VCaP (cell line): ENCODE results near the gene BCL2.

Source experiments
- H3K27ac ChIP-seq: fragments of 450-650 bp; 2 replicates; pipeline ENCODE4 v1.5.1; 2017
- CTCF ChIP-seq: fragments of 450-650 bp; conservative IDR thresholded peaks from 2 replicates; pipeline ENCODE4 v1.5.1; 2017; ENCODE audit warnings: mild to moderate bottlenecking, moderate library complexity

The BCL2 gene

GRCh38 chr18:63186520-63187222 lies 132.9 kb downstream of the BCL2 start:
- no peak for TF ChIP-seq CTCF
- H3K27ac ChIP-seq: no peak overlapping the region

- TF ChIP-seq CTCF: no peak
- no peak overlapping the region for H3K27ac ChIP-seq
Observed at GRCh38 chr18:63185984-63186383, 133.6 kb downstream of the BCL2 start.

GRCh38 chr18:63183952-63184770 lies 135.4 kb downstream of the BCL2 start:
- TF ChIP-seq CTCF: no peak
- H3K27ac ChIP-seq: no peak overlapping the region

- no peak for TF ChIP-seq CTCF
- H3K27ac ChIP-seq: no peak overlapping the region
Observed at GRCh38 chr18:63183378-63183777, 136.2 kb downstream of the BCL2 start.

- no peak for TF ChIP-seq CTCF
- H3K27ac ChIP-seq: no peak overlapping the region
Observed at GRCh38 chr18:63182861-63183260, 136.7 kb downstream of the BCL2 start.

GRCh38 chr18:63182310-63182772 lies 137.2 kb downstream of the BCL2 start:
- no peak overlapping the region for H3K27ac ChIP-seq

More at GRCh38 chr18:63182310-63182772, 137.2 kb downstream of the BCL2 start:
- TF ChIP-seq CTCF: no peak
